ENCODE measurements around the gene VAPB. TPM values are rescaled to one million over a fixed set of nuclear protein-coding genes. Genes with fewer than 3 reads are reported as not detected.
A peak's percentile ranks its signal among the peaks of the same experiment; 100 is the strongest.

VAPB gene
- polyA plus RNA-seq, 1 experiment, result 43.8 TPM

DNA sequence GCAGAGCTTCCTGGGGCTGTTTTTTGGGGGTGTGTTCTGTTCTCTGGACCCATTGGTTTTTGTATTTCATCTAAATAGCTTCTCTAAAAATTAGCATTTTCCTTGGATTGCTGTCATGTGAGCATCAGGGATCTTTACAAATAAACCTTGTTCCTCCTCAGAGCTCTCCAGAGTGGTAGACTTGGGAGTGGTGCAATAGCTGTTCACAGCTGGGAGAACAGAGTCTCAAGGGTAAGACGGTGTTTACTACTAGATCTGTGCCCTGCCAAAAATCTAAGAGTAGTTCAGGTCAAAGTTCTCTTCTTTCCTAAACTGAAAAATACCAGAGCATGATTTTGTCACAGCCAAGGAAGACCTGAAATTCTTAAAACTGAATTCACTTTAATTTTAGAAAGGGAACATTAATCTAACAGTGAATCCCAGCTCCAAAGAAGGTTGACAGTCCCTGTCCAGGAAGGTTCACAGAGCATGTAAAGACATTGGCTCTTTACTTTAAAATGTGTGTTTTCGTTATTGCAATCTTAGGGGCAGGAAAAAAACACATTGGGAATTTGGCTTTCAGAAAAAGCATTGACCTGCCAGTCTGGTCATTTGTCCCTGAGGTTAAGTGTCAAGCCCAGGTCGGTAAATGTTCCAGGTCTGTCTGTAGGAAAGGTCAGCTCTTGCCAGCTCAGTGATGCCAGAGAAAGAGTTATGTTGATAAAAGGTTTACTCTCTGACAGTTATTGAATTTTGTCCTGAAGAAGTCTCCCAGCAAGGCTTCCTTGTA lies 43.3 kb downstream of the VAPB start:
- no peak overlapping the region for H3K27ac ChIP-seq (ENCODE audit: low read depth, low read length)
- H3K27me3 ChIP-seq (ENCODE audit: control insufficient read depth, insufficient read depth, low read length), result no peaks in the 10 kb centered on the region
- POLR2A ChIA-PET, result interaction anchor here (0.8 to 0.9 kb wide), 2 partner anchors 14 to 44 kb away, joined by 3 read pairs; partner anchors contain the start of gene VAPB
- peak; percentile 44 for DNase-seq (ENCODE audit: low read depth, low spot score)
- H3K4me3 ChIP-seq (ENCODE audit: low read depth, low read length), result no peak overlapping the region
- no peaks in the 10 kb centered on the region for H3K9me3 ChIP-seq (ENCODE audit: control insufficient read depth, insufficient read depth, low read length)
- TF ChIP-seq, protein P1, sequence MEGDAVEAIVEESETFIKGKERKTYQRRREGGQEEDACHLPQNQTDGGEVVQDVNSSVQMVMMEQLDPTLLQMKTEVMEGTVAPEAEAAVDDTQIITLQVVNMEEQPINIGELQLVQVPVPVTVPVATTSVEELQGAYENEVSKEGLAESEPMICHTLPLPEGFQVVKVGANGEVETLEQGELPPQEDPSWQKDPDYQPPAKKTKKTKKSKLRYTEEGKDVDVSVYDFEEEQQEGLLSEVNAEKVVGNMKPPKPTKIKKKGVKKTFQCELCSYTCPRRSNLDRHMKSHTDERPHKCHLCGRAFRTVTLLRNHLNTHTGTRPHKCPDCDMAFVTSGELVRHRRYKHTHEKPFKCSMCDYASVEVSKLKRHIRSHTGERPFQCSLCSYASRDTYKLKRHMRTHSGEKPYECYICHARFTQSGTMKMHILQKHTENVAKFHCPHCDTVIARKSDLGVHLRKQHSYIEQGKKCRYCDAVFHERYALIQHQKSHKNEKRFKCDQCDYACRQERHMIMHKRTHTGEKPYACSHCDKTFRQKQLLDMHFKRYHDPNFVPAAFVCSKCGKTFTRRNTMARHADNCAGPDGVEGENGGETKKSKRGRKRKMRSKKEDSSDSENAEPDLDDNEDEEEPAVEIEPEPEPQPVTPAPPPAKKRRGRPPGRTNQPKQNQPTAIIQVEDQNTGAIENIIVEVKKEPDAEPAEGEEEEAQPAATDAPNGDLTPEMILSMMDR (IDR thresholded peaks at IDR 0.05; ENCODE audit: low read depth, low read length), result no peak
- CTCF ChIA-PET, result interaction anchor here (0.8 to 1.4 kb wide), 6 partner anchors 15 to 219 kb away, joined by 3 to 8 read pairs (median 3); partner anchors contain the start of genes STX16 and VAPB

DNA sequence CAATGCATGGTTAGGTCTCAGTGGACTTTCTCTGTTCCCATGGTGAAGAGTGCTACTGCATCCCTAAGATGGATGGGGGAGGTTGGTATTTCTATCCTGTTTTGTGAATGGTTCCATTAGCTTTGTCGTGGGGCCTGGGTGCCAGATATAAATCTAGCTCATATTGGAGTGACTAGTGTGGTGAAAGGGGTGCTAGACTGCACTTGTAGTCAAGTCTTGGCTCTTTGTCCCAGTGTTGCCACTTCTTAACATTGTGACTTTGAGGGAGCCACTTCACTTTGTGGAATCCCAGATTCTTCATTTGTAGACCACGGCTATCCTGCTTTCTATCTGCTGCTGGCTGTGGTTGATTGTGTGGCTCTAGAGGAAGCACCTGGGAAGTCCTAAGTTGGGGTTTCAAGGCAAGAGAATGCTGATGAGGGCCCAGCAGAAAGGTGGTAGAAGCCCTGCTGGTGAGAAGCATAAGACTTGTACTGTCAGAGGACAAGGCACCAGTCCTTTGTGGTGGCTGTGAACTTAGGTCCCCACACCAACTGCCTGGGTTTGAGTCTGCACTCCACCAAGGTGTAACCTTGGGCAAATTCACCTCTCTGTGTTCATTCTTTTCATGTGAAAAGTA lies 44.1 kb downstream of the VAPB start:
- TF ChIP-seq, protein P1 (IDR thresholded peaks at IDR 0.05; ENCODE audit: low read depth, low read length), result no peak
- no peak overlapping the region for H3K4me3 ChIP-seq (ENCODE audit: low read depth, low read length)
- ChIA-PET CTCF (interaction anchor here (0.8 to 3.9 kb wide), 3 partner anchors 14 to 195 kb away, joined by 3 to 31 read pairs (median 8); no protein-coding TSS in a partner anchor), POLR2A (no interaction called here)
- no peaks in the 10 kb centered on the region for H3K9me3 ChIP-seq (ENCODE audit: control insufficient read depth, insufficient read depth, low read length)
- H3K27me3 ChIP-seq (ENCODE audit: control insufficient read depth, insufficient read depth, low read length), result no peaks in the 10 kb centered on the region
- peak overlapping the region; percentile 31 for H3K27ac ChIP-seq (ENCODE audit: low read depth, low read length)
- no peak for DNase-seq (ENCODE audit: low read depth, low spot score)

GRCh38 chr20:58433759-58434158 lies 44.7 kb downstream of the VAPB start:
- DNase-seq (ENCODE audit: low read depth, low spot score), result peak; percentile 72
- Histone ChIP-seq H3K27me3 (ENCODE audit: control insufficient read depth, insufficient read depth, low read length) (no peaks in the 10 kb centered on the region), H3K4me3 (ENCODE audit: low read depth, low read length) (no peak overlapping the region), H3K27ac (ENCODE audit: low read depth, low read length) (peak overlapping the region; percentile 12), H3K9me3 (ENCODE audit: control insufficient read depth, insufficient read depth, low read length) (no peaks in the 10 kb centered on the region)
- ChIA-PET CTCF (interaction anchor here (0.7 to 3.9 kb wide), 5 partner anchors 10 to 217 kb away, joined by 3 to 31 read pairs (median 6); partner anchors contain the start of gene STX16), POLR2A (interaction anchor here (0.8 kb wide), 1 partner anchor 218 kb away, joined by 5 read pairs; the partner anchor contains the start of gene STX16)
- TF ChIP-seq, protein P1 (IDR thresholded peaks at IDR 0.05; ENCODE audit: low read depth, low read length), result no peak

DNA sequence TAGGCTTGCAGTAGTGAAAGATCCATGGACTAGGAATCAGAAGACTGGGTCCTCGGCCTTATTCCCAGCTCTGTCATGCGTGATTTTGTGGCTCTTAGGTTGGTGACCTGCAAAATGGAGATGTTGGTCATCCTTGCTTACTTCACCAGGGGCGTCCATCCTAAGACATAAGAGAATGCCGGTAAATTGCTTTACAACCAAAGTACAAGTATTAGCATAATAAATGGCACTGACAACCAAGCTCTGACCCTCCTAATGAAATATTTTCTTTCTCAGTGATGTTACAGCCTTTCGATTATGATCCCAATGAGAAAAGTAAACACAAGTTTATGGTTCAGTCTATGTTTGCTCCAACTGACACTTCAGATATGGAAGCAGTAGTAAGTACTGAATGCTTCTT lies 45.3 kb downstream of the VAPB start:
- ChIA-PET POLR2A (interaction anchor here (0.8 kb wide), 1 partner anchor 217 kb away, joined by 5 read pairs; the partner anchor contains the start of gene STX16), CTCF (interaction anchor here (0.7 to 3.9 kb wide), 5 partner anchors 11 to 217 kb away, joined by 3 to 31 read pairs (median 6); partner anchors contain the start of gene STX16)
- no peak for DNase-seq (ENCODE audit: low read depth, low spot score)
- TF ChIP-seq, protein P1 (IDR thresholded peaks at IDR 0.05; ENCODE audit: low read depth, low read length), result no peak
- H3K27ac ChIP-seq (ENCODE audit: low read depth, low read length), result no peak overlapping the region
- H3K27me3 ChIP-seq (ENCODE audit: control insufficient read depth, insufficient read depth, low read length), result no peaks in the 10 kb centered on the region
- H3K9me3 ChIP-seq (ENCODE audit: control insufficient read depth, insufficient read depth, low read length), result no peaks in the 10 kb centered on the region
- H3K4me3 ChIP-seq (ENCODE audit: low read depth, low read length), result no peak overlapping the region
